Prostate gland (tissue), 2 donors: ENCODE measurements around the gene SERPINB10. TPM values are rescaled to one million over a fixed set of nuclear protein-coding genes. Genes with fewer than 3 reads are reported as not detected.
"Not testable (repeated sequence)": the region's sequence is repeated elsewhere in the genome, so short reads cannot be mapped to it uniquely, and the experiment has no call there.

Experiments
- DNase-seq: peaks from one replicate; pipeline ENCODE4 v3.0.0-alpha.2; 2019; ENCODE audit warnings: low spot score
- H3K27ac ChIP-seq, 2 donors: fragments of 200-600 bp; sonication (generic); 2 replicates each; pipeline ENCODE4 v1.5.1; 2017 to 2019
- H3K27me3 ChIP-seq: fragments of 200-600 bp; sonication (generic); replicated peaks from 2 replicates; pipeline ENCODE4 v1.5.1; 2019; ENCODE audit not compliant: insufficient read depth
- H3K36me3 ChIP-seq, 2 donors: fragments of 200-600 bp; sonication (generic); 1 replicate in 1 of 2; 2 replicates in 1 of 2; pipeline versions ENCODE4 v1.5.1 to v1.8.1; 2017 to 2019
- H3K4me1 ChIP-seq: fragments of 200-600 bp; sonication (generic); replicated peaks from 2 replicates; pipeline ENCODE4 v1.5.1; 2019
- H3K4me3 ChIP-seq, 2 donors: fragments of 200-600 bp; sonication (generic); 2 replicates each; pipeline ENCODE4 v1.5.1; 2017 to 2019
- H3K9me3 ChIP-seq: fragments of 200-600 bp; sonication (generic); 2 replicates; pipeline ENCODE4 v1.5.1; 2017
- POLR2A ChIP-seq: fragments of 450-650 bp; IDR thresholded peaks from one replicate; pipeline ENCODE4 v1.6.1; 2016; ENCODE audit warnings: antibody characterized with exemption, mild to moderate bottlenecking
- POLR2AphosphoS5 ChIP-seq: sonication (generic); formaldehyde crosslinking; IDR thresholded peaks from one replicate; pipeline ENCODE4 v1.6.1; 2017; ENCODE audit warnings: antibody characterized with exemption
- WGBS: methylation state at CpG from one replicate; pipeline ENCODE4 v1.1.5; 2018; 5-methylcytosine and 5-hydroxymethylcytosine counted together
- intact Hi-C: fragments of 100-400 bp; cut with DNase I; formaldehyde crosslinking; loops from one replicate; pipeline ENCODE4 v1.14.2; 2022
- total RNA-seq, 2 donors: library from RNA; depleted of rRNA; stranded (reverse); fragments of >200 nt; gene quantifications; one replicate each; pipeline ENCODE4 v1.1.0, GENCODE V29; 2016
- TF ChIP-seq, protein P1 (sequence below), 4 experiments: fragments of 200-600 bp in 2 of 4; fragments of 450-650 bp in 2 of 4; sonication (generic) in 2 of 4; IDR thresholded peaks; 1 replicate in 3 of 4; 2 replicates in 1 of 4; pipeline ENCODE4 v1.5.1; 2016 to 2019; ENCODE audit warnings: antibody characterized with exemption in 4 of 4, mild to moderate bottlenecking in 2 of 4, moderate library complexity in 2 of 4

SERPINB10 gene
- total RNA-seq, 2 donors from 2014 or later: 0.55 TPM; not detected in 1

DNA sequence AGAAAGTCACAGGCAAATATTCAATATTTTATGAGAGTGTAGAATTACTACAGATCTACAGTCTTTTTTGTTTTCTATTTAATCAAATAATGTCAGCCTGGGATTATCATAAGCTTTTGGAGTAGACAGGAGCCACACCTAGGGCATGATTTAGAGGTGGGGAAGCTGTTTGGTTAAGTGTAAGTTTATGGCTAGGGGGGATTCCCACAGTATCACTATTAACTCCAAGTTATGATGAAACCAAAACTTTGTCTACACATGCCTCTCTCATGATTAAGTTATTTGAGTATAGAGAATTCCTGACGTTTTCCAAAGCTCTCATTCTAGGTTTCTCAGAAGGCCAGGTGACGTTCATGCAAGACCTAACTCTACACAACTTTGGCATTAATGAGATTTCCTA, 2.1 kb downstream of the SERPINB10 start:
- DNase-seq: no peak
- Histone ChIP-seq H3K36me3 (no peaks in the 10 kb centered on the region), H3K4me3 (no peak overlapping the region), H3K27me3 (no peaks in the 10 kb centered on the region), H3K4me1 (no peaks in the 10 kb centered on the region), H3K9me3 (no peaks in the 10 kb centered on the region), H3K27ac (no peak overlapping the region)
- 40% methylated on average over 2 of the region's 2 CpGs for WGBS
- TF ChIP-seq, protein P1, sequence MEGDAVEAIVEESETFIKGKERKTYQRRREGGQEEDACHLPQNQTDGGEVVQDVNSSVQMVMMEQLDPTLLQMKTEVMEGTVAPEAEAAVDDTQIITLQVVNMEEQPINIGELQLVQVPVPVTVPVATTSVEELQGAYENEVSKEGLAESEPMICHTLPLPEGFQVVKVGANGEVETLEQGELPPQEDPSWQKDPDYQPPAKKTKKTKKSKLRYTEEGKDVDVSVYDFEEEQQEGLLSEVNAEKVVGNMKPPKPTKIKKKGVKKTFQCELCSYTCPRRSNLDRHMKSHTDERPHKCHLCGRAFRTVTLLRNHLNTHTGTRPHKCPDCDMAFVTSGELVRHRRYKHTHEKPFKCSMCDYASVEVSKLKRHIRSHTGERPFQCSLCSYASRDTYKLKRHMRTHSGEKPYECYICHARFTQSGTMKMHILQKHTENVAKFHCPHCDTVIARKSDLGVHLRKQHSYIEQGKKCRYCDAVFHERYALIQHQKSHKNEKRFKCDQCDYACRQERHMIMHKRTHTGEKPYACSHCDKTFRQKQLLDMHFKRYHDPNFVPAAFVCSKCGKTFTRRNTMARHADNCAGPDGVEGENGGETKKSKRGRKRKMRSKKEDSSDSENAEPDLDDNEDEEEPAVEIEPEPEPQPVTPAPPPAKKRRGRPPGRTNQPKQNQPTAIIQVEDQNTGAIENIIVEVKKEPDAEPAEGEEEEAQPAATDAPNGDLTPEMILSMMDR (IDR thresholded peaks at IDR 0.05): no peak
- no peak for TF ChIP-seq POLR2AphosphoS5
- TF ChIP-seq POLR2A: no peak
- intact Hi-C loops: no loop called here

DNA sequence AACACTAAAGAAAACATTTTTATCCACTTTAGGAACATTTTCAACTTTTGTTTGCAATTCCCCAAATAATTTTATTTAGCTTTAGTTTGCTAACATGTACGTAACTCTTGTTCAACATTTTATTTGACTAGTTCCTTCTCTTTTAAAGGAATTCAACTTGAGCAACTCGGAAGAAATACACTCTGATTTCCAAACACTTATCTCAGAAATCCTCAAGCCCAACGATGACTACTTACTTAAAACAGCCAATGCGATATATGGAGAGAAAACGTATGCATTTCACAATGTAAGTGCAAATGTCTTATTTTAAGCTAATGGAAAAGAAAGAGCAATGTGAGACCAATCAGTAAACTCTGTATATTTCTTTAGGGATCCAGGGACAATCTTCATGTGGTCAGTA, 10.1 kb downstream of the SERPINB10 start:
- Histone ChIP-seq H3K27ac (no peak overlapping the region), H3K4me1 (no peaks in the 10 kb centered on the region), H3K9me3 (no peaks in the 10 kb centered on the region), H3K36me3 (no peaks in the 10 kb centered on the region), H3K4me3 (no peak overlapping the region), H3K27me3 (no peaks in the 10 kb centered on the region)
- intact Hi-C loops: no loop called here
- DNase-seq: no peak
- TF ChIP-seq POLR2AphosphoS5: no peak
- no peak for TF ChIP-seq POLR2A
- TF ChIP-seq, protein P1 (IDR thresholded peaks at IDR 0.05): no peak
- 76% methylated on average over 5 of the region's 5 CpGs for WGBS

DNA sequence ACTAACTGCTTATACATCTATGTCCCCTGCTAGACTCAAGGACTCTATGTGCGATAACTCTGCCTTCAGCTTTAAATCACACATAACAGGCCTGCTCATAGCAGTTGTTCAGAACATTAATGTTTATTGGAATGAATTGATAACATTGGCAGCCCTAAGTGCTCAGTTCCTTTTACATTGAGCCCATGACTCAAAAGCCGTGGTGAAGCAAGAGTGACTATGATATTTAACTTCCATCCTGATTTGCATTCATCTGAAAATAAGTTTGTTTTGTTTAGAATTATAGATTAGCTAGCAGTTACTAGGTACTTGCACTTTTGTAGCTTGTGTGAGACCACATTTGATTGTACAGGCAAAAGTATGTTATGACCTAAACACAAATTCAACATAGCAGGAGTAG, 14.3 kb downstream of the SERPINB10 start:
- TF ChIP-seq POLR2AphosphoS5 (no peak), POLR2A (no peak)
- TF ChIP-seq, protein P1 (IDR thresholded peaks at IDR 0.05): no peak
- DNase-seq: no peak
- H3K36me3 ChIP-seq: no peaks in the 10 kb centered on the region
- no peaks in the 10 kb centered on the region for H3K9me3 ChIP-seq
- no peak overlapping the region for H3K4me3 ChIP-seq
- no peaks in the 10 kb centered on the region for H3K4me1 ChIP-seq
- WGBS: 96% methylated on average over 2 of the region's 2 CpGs
- no peaks in the 10 kb centered on the region for H3K27me3 ChIP-seq
- no peak overlapping the region for H3K27ac ChIP-seq
- intact Hi-C loops: no loop called here

DNA sequence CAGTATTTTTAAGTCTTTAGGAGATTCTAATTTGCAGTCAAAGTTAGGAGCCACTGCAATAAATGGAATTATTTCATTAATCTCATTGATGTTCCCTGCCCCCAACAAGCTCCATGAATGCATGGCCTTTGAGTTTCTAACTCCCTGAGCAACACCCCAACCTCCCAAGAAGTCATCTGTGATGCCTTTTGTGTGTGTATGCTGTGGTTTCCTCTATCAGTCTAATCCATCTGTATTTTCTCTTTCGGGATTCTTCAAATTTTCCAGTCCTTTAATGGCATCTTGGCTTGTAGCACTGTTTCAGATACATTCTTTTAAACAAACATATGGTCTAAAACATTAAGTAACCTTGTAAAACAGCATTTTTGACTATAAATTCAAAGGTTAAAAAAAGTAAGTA, 16.8 kb downstream of the SERPINB10 start:
- 19% methylated on average over 1 of the region's 1 CpG for WGBS
- Histone ChIP-seq H3K27me3 (no peaks in the 10 kb centered on the region), H3K4me3 (no peak overlapping the region), H3K9me3 (no peaks in the 10 kb centered on the region), H3K4me1 (no peaks in the 10 kb centered on the region), H3K36me3 (no peaks in the 10 kb centered on the region), H3K27ac (no peak overlapping the region)
- DNase-seq: no peak
- intact Hi-C loops: no loop called here
- TF ChIP-seq POLR2AphosphoS5 (no peak), POLR2A (no peak)

DNA sequence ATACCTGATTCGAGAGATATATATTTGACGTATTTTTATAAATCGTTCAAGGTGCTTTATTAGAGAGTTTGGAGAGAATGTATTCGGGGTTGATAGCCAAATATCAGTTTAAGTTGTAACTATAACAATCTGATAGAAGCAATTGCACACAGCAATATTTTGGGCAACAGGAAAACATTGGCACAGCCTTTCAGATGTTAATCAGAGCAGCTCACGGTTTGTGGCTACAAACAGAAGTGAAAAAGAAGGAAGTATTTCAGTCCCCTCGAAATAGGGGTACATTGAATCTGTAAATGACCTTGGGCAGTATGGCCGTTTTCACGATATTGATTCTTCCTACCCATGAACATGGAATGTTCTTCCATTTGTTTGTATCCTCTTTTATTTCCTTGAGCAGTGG, 20.6 kb downstream of the SERPINB10 start:
- no peak for DNase-seq
- Histone ChIP-seq H3K4me3 (no peak overlapping the region), H3K4me1 (no peaks in the 10 kb centered on the region), H3K36me3 (no peaks in the 10 kb centered on the region), H3K27ac (no peak overlapping the region), H3K27me3 (no peaks in the 10 kb centered on the region), H3K9me3 (no peaks in the 10 kb centered on the region)
- intact Hi-C loops: no loop called here
- 54% methylated on average over 8 of the region's 8 CpGs for WGBS
- TF ChIP-seq, protein P1 (IDR thresholded peaks at IDR 0.05): no peak
- TF ChIP-seq POLR2AphosphoS5 (no peak), POLR2A (no peak)

DNA sequence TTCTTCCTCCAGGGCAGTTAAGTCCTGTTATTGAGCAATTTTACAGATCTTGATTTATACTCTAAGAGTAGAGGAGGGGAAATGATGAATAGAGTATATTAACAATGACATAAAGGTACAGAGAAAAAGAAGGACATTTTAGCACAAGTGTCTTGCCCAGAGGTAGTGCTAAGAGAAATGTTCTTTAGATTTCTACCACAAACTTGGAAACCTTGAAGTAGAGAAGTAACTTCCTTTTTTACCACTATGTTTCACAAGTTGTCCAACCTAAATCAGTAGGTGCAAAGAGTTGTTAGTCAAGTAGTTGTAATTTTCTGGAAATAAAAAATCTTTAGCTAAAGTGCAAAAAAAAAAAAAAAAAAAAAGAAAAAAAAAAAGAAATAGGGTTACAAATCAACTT, 21.6 kb downstream of the SERPINB10 start:
- DNase-seq, H3K36me3 ChIP-seq, H3K27me3 ChIP-seq, H3K27ac ChIP-seq, H3K4me3 ChIP-seq, H3K4me1 ChIP-seq, intact Hi-C loops, H3K9me3 ChIP-seq: not testable (repeated sequence)
